GM12878 (cell line): ENCODE data around the gene NOL7. TPM values are rescaled to one million over a fixed set of nuclear protein-coding genes. Genes with fewer than 3 reads are reported as not detected.

Experiments used
- ATAC-seq: fragments of 200-7000 bp; cut with Tn5 transposase; 3 replicates; pipeline ENCODE4 v1.9.1; 2020; ENCODE audit warnings: mild to moderate bottlenecking, moderate library complexity
- BruUV-seq: library from RNA; stranded (reverse); fragments of 400-500 nt; replicated peaks from 2 replicates; lab custom pipeline; 2021; lab: Mats Ljungman, UMichigan
- CTCF ChIA-PET: fragments of 300-600 bp; sonication (Branson Sonifier 250); formaldehyde crosslinking; extraction: SDS; loops from one replicate; lab custom pipeline; 2021; ENCODE audit warnings: inconsistent platforms; lab: Yijun Ruan, JAX
- POLR2A ChIA-PET: fragments of 350-600 bp; formaldehyde crosslinking; extraction: SDS; loops from one replicate; lab custom pipeline; 2021; ENCODE audit warnings: inconsistent platforms; lab: Charles Lee
- RAD21 ChIA-PET: fragments of 300-600 bp; sonication (Branson Sonifier 250); formaldehyde crosslinking; loops from one replicate; lab custom pipeline; 2023; ENCODE audit warnings: antibody characterized with exemption; ENCODE audit not compliant: unreplicated experiment; lab: Charles Lee
- SMC1A ChIA-PET: fragments of 300-600 bp; sonication (Branson Sonifier 250); formaldehyde crosslinking; loops from one replicate; lab custom pipeline; 2023; ENCODE audit not compliant: unreplicated experiment, uncharacterized antibody; lab: Charles Lee
- DNase-seq: peaks from one replicate; pipeline ENCODE4 v3.0.0-alpha.2; 2011; ENCODE audit warnings: low read depth, low spot score
- FAIRE-seq: peaks from 3 replicates; lab custom pipeline; 2011; peaks lifted over from hg19 to GRCh38; lab: Jason Lieb, UNC
- H2AFZ ChIP-seq: 2 replicates; pipeline ENCODE4 v1.6.0; 2011; ENCODE audit warnings: low read depth, low read length, control low read depth; ENCODE audit not compliant: control insufficient read depth
- H3K27ac ChIP-seq: 2 replicates; pipeline ENCODE4 v1.5.1; 2011; ENCODE audit warnings: control low read depth; ENCODE audit not compliant: control insufficient read depth, insufficient read depth
- H3K27me3 ChIP-seq, 2 experiments: replicated peaks in 1 of 2; 2 replicates each; pipeline versions ENCODE4 v1.6.0 to v1.6.1; 2011; ENCODE audit warnings: low read length in 1 of 2; ENCODE audit not compliant: control insufficient read depth in 2 of 2, insufficient read depth in 2 of 2
- H3K36me3 ChIP-seq, 2 experiments: 2 replicates each; pipeline ENCODE4 v1.5.1; 2011; ENCODE audit warnings: low read length in 1 of 2; ENCODE audit not compliant: control insufficient read depth in 2 of 2, insufficient read depth in 2 of 2
- H3K4me1 ChIP-seq: 2 replicates; pipeline ENCODE4 v1.6.1; 2011; ENCODE audit warnings: mild to moderate bottlenecking, low read length, moderate library complexity, mixed read lengths; ENCODE audit not compliant: control insufficient read depth, insufficient read depth
- H3K4me2 ChIP-seq: 2 replicates; pipeline ENCODE4 v1.6.0; 2011; ENCODE audit warnings: control low read depth; ENCODE audit not compliant: control insufficient read depth, insufficient read depth
- H3K4me3 ChIP-seq: fragments of 200-600 bp; sonication (generic); 2 replicates; pipeline ENCODE4 v1.5.1; 2016
- H3K79me2 ChIP-seq: 2 replicates; pipeline ENCODE4 v1.6.0; 2011; ENCODE audit warnings: low read length; ENCODE audit not compliant: control insufficient read depth, insufficient read depth
- H3K9ac ChIP-seq: 2 replicates; pipeline ENCODE4 v1.8.0; 2011; ENCODE audit warnings: low read length, control low read depth, mixed read lengths; ENCODE audit not compliant: control insufficient read depth, insufficient read depth
- H3K9me3 ChIP-seq: replicated peaks from 3 replicates; pipeline ENCODE4 v1.5.1; 2011; ENCODE audit warnings: mild to moderate bottlenecking, low read length; ENCODE audit not compliant: control insufficient read depth, insufficient read depth
- H4K20me1 ChIP-seq: 2 replicates; pipeline ENCODE4 v1.6.0; 2011; ENCODE audit not compliant: control insufficient read depth, insufficient read depth
- BCL3 ChIP-seq: IDR thresholded peaks from 2 replicates; pipeline ENCODE4 v1.6.1; 2011; ENCODE audit warnings: borderline replicate concordance, low read depth, mild to moderate bottlenecking, moderate library complexity, low read length; ENCODE audit not compliant: insufficient read depth, poor library complexity, severe bottlenecking
- CBFB ChIP-seq: IDR thresholded peaks from 2 replicates; pipeline ENCODE4 v1.6.1; 2016; ENCODE audit warnings: antibody characterized with exemption, low read depth
- GATAD2B ChIP-seq: fragments of 450-650 bp; conservative IDR thresholded peaks from 2 replicates; pipeline ENCODE4 v1.6.1; 2017; ENCODE audit warnings: low read depth, mild to moderate bottlenecking, moderate library complexity
- JUND ChIP-seq: IDR thresholded peaks from 2 replicates; pipeline ENCODE4 v1.6.1; 2012; ENCODE audit warnings: low read depth, mild to moderate bottlenecking, low read length, improper control_type of control experiment, moderate library complexity
- KAT2A ChIP-seq: conservative IDR thresholded peaks from 2 replicates; pipeline ENCODE4 v1.6.1; 2011; ENCODE audit warnings: low read depth, low read length; ENCODE audit not compliant: control insufficient read depth
- MXI1 ChIP-seq: fragments of 150-350 bp; IDR thresholded peaks from 2 replicates; pipeline ENCODE4 v1.6.1; 2011; ENCODE audit warnings: low read depth, mild to moderate bottlenecking, inconsistent platforms, low read length, improper control_type of control experiment
- MYB ChIP-seq: fragments of 150-350 bp; IDR thresholded peaks from 2 replicates; pipeline ENCODE4 v1.6.1; 2014; ENCODE audit warnings: mild to moderate bottlenecking, low read depth, low read length, borderline replicate concordance
- NRF1 ChIP-seq: conservative IDR thresholded peaks from 2 replicates; pipeline ENCODE4 v1.6.1; 2011; ENCODE audit warnings: mild to moderate bottlenecking, low read depth, low read length, improper control_type of control experiment
- RAD21 ChIP-seq: IDR thresholded peaks from 2 replicates; pipeline ENCODE4 v1.6.1; 2011; ENCODE audit warnings: mild to moderate bottlenecking, low read depth, low read length, moderate library complexity; ENCODE audit not compliant: insufficient read depth
- RELB ChIP-seq: fragments of 450-650 bp; IDR thresholded peaks from 2 replicates; pipeline ENCODE4 v1.6.1; 2017; ENCODE audit warnings: low read depth, mild to moderate bottlenecking, moderate library complexity
- RFX5 ChIP-seq: IDR thresholded peaks from 2 replicates; pipeline ENCODE4 v1.6.1; 2011; ENCODE audit warnings: low read depth, low read length, improper control_type of control experiment
- TCF12 ChIP-seq: IDR thresholded peaks from 2 replicates; pipeline ENCODE4 v1.6.1; 2011; ENCODE audit warnings: low read depth, mild to moderate bottlenecking, low read length
- WGBS: methylation state at CpG from one replicate; pipeline ENCODE4 v1.1.6; 2016; ENCODE audit warnings: low lambda C conversion rate; ENCODE audit not compliant: insufficient replicate concordance, insufficient coverage; ENCODE audit errors: missing lambda C conversion rate; 5-methylcytosine and 5-hydroxymethylcytosine counted together
- in situ Hi-C: fragments of 300-500 bp; cut with MboI; formaldehyde crosslinking; loops from 9 replicates; pipeline ENCODE4 v1.14.3; 2018; ENCODE audit warnings: mixed read lengths
- intact Hi-C: fragments of 100-400 bp; cut with micrococcal nuclease; formaldehyde crosslinking; loops from one replicate; pipeline ENCODE4 v1.14.2; 2022; ENCODE audit not compliant: unreplicated experiment
- polyA plus RNA-seq, 11 experiments: library from polyadenylated mRNA; depleted of rRNA in 4 of 11; unstranded in 6 of 11; stranded (reverse) in 5 of 11; fragments of >200 nt; fragmentation: Nextera tagmentation in 4 of 11; fragmentation: Illumina TruSeq in 1 of 11; extraction: Ambion mirVana in 4 of 11; extraction: Trizol in 1 of 11; gene quantifications; 1 replicate in 1 of 11; 2 replicates in 10 of 11; pipeline versions ENCODE4 v1.2.1 to v1.2.3, GENCODE V29; 2011 to 2016; ENCODE audit warnings: inconsistent platforms in 2 of 11, missing spikeins in 2 of 11, low read depth in 1 of 11
- total RNA-seq, 4 experiments: library from RNA; depleted of rRNA in 3 of 4; stranded (reverse); fragments of >200 nt in 3 of 4; fragmentation: Illumina TruSeq in 1 of 4; extraction: Trizol in 1 of 4; gene quantifications; 2 replicates each; pipeline versions ENCODE4 v1.2.1 to v1.2.3, GENCODE V29; 2013 to 2021

The NOL7 gene
- total and polyA plus RNA-seq, 10 of the 15 experiments (the other 5 are each of a cell fraction or from before 2014, with no cell fraction given): 12.2 to 222 (median 86.2) TPM

- ChIA-PET RAD21 (no interaction called here), POLR2A (interaction anchor here (0.7 kb wide), 1 partner anchor 16 kb away, joined by 3 read pairs; no protein-coding TSS in a partner anchor)
Measured at GRCh38 chr6:13661647-13662046, 46.5 kb downstream of the NOL7 start.

GRCh38 chr6:13662651-13663334 lies 47.7 kb downstream of the NOL7 start:
- Histone ChIP-seq H3K4me1 (0 out of 2 replicates have a peak, but pooled peaks cover 2% of the 10 kb centered on the region), H3K9me3 (peaks cover 1% of the 10 kb centered on the region; the same call in 2 of the 3 replicates), H3K79me2 (peaks cover 76% of the 10 kb centered on the region), H2AFZ (no peak overlapping the region), H3K27me3 (no peaks in the 10 kb centered on the region)
- BruUV-seq: no TSS peak
- TF ChIP-seq JUND (no peak), GATAD2B (no peak), MXI1 (no peak), TCF12 (no peak), RELB (no peak), RAD21 (no peak), CBFB (no peak), NRF1 (no peak), MYB (no peak), BCL3 (no peak)
- TF ChIP-seq, all 136 proteins: peak for 0
- H3K27ac ChIP-seq: 0 out of 2 replicates have a peak overlapping the region, but pooled peaks have one; percentile 6
- RAD21 ChIA-PET: interaction anchor here (0.6 kb wide), 1 partner anchor 33 kb away, joined by 4 read pairs; no protein-coding TSS in a partner anchor
- in situ Hi-C loops (no loop called here), intact Hi-C loops (no loop called here)
- WGBS: 50% methylated on average over 3 of the region's 3 CpGs
- no peaks in the 10 kb centered on the region for H3K36me3 ChIP-seq
- peak overlapping the region; percentile 47 for H3K4me2 ChIP-seq
- H4K20me1 ChIP-seq: no peaks in the 10 kb centered on the region
- no peak for ATAC-seq
- CTCF ChIA-PET: interaction anchor here (0.6 kb wide), 2 partner anchors 46 to 523 kb away, joined by 3 read pairs; no protein-coding TSS in a partner anchor
- DNase-seq: no peak
- no peak overlapping the region; the same call in 1 of the 2 replicates for H3K9ac ChIP-seq
- POLR2A ChIA-PET: interaction anchor here (1.0 kb wide), 1 partner anchor 18 kb away, joined by 3 read pairs; no protein-coding TSS in a partner anchor
- SMC1A ChIA-PET: interaction anchor here (0.9 to 3.3 kb wide), 4 partner anchors 11 to 151 kb away, joined by 3 to 17 read pairs (median 3); no protein-coding TSS in a partner anchor
- FAIRE-seq: no peak
- peak overlapping the region; percentile 30; the same call in 1 of the 2 replicates for H3K4me3 ChIP-seq

More at GRCh38 chr6:13661647-13662046, 46.5 kb downstream of the NOL7 start:
- Histone ChIP-seq H4K20me1 (no peaks in the 10 kb centered on the region), H3K27ac (peak overlapping the region; percentile 6; the same call in 1 of the 2 replicates), H3K36me3 (no peaks in the 10 kb centered on the region; a peak in 1 of 4 replicates), H3K9ac (no peak overlapping the region), H2AFZ (no peak overlapping the region), H3K27me3 (no peaks in the 10 kb centered on the region), H3K4me1 (0 out of 2 replicates have a peak, but pooled peaks cover 2% of the 10 kb centered on the region), H3K9me3 (peaks cover 1% of the 10 kb centered on the region; the same call in 2 of the 3 replicates), H3K4me2 (no peak overlapping the region), H3K4me3 (no peak overlapping the region), H3K79me2 (peaks cover 65% of the 10 kb centered on the region)
- no TSS peak for BruUV-seq
- DNase-seq: no peak
- no peak for ATAC-seq
- in situ Hi-C loops (no loop called here), intact Hi-C loops (no loop called here)
- CTCF ChIA-PET: interaction anchor here (1.8 to 3.0 kb wide), 2 partner anchors 13 to 45 kb away, joined by 3 to 9 read pairs; partner anchors contain the start of gene NOL7
- WGBS: 73% methylated on average over 2 of the region's 2 CpGs
- FAIRE-seq: no peak
- TF ChIP-seq KAT2A: no peak
- 0 out of 2 replicates have a peak, but pooled peaks have one; percentile 54 for TF ChIP-seq RFX5
- SMC1A ChIA-PET: interaction anchor here (1.1 to 3.3 kb wide), 4 partner anchors 10 to 42 kb away, joined by 3 to 17 read pairs (median 6); no protein-coding TSS in a partner anchor
